HEK293T (cell line): ENCODE results near the gene ZNF607.

ENCODE experiments used
- ARNT ChIP-seq: fragments of 450-650 bp; IDR thresholded peaks from 2 replicates; pipeline ENCODE4 v1.6.1; 2017; ENCODE audit warnings: mild to moderate bottlenecking
- BHLHE40 ChIP-seq: fragments of 450-650 bp; IDR thresholded peaks from 2 replicates; pipeline ENCODE4 v1.6.1; 2016; ENCODE audit warnings: mild to moderate bottlenecking, moderate library complexity, borderline replicate concordance
- CTBP1 ChIP-seq: fragments of 450-650 bp; IDR thresholded peaks from 2 replicates; pipeline ENCODE4 v1.6.1; 2016; ENCODE audit warnings: borderline replicate concordance
- FOXA1 ChIP-seq: fragments of 450-650 bp; IDR thresholded peaks from 2 replicates; pipeline ENCODE4 v1.6.1; 2016; ENCODE audit warnings: mild to moderate bottlenecking
- FOXK2 ChIP-seq: fragments of 450-650 bp; IDR thresholded peaks from 2 replicates; pipeline ENCODE4 v1.6.1; 2016; ENCODE audit warnings: mild to moderate bottlenecking
- FOXM1 ChIP-seq: fragments of 450-650 bp; IDR thresholded peaks from 2 replicates; pipeline ENCODE4 v1.6.1; 2017; ENCODE audit warnings: mild to moderate bottlenecking, borderline replicate concordance
- L3MBTL2 ChIP-seq: fragments of 450-650 bp; conservative IDR thresholded peaks from 2 replicates; pipeline ENCODE4 v1.6.1; 2016; ENCODE audit warnings: mild to moderate bottlenecking
- SP1 ChIP-seq: fragments of 450-650 bp; IDR thresholded peaks from 2 replicates; pipeline ENCODE4 v1.6.1; 2017
- SUZ12 ChIP-seq: fragments of 450-650 bp; IDR thresholded peaks from 2 replicates; pipeline ENCODE4 v1.6.1; 2016; ENCODE audit warnings: mild to moderate bottlenecking
- TARDBP ChIP-seq: fragments of 450-650 bp; IDR thresholded peaks from 2 replicates; pipeline ENCODE4 v1.6.1; 2016
- ZNF384 ChIP-seq: fragments of 450-650 bp; IDR thresholded peaks from 2 replicates; pipeline ENCODE4 v1.6.1; 2016
- TF ChIP-seq, protein P1 (sequence below): fragments of 450-650 bp; IDR thresholded peaks from 2 replicates; pipeline ENCODE4 v1.6.1; 2016

DNA sequence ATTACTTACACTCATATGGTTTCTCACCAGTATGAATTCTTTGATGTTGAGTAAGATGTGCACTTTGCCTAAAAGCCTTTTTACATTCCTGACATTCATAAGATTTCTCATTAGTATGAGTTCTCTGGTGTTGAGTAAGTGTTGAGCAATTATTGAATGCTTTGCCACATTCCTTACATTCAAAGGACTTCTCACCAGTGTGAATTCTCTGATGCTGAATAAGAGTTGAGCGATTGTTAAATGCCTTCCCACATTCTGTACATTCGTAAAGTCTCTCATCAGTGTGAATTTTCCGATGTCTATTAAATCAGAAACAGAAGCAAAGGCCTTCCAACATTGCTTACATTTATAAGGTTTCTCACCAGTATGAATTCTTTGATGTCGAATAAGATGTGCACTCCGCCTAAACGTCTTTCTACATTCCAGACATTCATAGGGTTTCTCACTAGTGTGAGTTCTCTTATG is 50.1 kb downstream of the ZNF607 start:
- TF ChIP-seq ARNT (no peak), CTBP1 (no peak), SP1 (no peak), BHLHE40 (no peak), FOXA1 (no peak), SUZ12 (no peak), ZNF384 (no peak), FOXK2 (no peak), TARDBP (no peak), FOXM1 (no peak), L3MBTL2 (no peak)
- TF ChIP-seq, protein P1, sequence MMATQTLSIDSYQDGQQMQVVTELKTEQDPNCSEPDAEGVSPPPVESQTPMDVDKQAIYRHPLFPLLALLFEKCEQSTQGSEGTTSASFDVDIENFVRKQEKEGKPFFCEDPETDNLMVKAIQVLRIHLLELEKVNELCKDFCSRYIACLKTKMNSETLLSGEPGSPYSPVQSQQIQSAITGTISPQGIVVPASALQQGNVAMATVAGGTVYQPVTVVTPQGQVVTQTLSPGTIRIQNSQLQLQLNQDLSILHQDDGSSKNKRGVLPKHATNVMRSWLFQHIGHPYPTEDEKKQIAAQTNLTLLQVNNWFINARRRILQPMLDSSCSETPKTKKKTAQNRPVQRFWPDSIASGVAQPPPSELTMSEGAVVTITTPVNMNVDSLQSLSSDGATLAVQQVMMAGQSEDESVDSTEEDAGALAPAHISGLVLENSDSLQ, result no peak
